D721Med (cell line): Measurements from ENCODE around the gene PRPF39.

Experiments
- DNase-seq: peaks from one replicate; pipeline ENCODE4 v3.0.0; 2011; ENCODE audit warnings: low spot score; ENCODE audit not compliant: insufficient read length
- FAIRE-seq: peaks from 2 replicates; lab custom pipeline; 2011; peaks lifted over from hg19 to GRCh38; lab: Jason Lieb, UNC
- TF ChIP-seq, protein P1 (sequence below): IDR thresholded peaks from 2 replicates; pipeline ENCODE4 v1.5.1; 2012; ENCODE audit warnings: mild to moderate bottlenecking, control low read depth; ENCODE audit not compliant: insufficient read depth; ENCODE audit errors: missing control alignments

Gene PRPF39

DNA sequence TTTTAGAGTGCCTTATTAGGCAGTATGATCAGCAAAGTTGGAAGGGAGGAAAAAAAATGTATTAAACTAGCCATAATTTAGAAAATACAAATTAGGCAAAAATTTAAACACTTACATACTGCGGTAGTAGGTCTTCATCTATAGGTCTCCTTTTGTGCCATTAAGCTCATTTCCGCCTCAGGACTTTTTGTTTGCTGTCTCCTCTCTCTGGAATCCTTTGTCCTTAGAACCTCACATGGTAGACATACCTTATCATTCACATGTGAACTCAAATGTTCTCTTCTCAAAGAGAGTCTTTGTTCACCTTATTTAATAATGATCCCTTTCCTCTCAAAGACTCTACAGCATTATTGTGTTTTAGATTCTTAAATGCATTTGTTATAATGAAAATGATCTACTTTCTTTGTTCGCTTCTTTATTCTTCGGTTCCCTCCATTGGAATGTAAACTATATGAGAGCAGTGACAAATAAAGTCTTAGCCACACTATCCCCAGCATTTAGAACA, 66.5 kb downstream of the PRPF39 start:
- FAIRE-seq (no peak), DNase-seq (no peak)
- TF ChIP-seq, protein P1, sequence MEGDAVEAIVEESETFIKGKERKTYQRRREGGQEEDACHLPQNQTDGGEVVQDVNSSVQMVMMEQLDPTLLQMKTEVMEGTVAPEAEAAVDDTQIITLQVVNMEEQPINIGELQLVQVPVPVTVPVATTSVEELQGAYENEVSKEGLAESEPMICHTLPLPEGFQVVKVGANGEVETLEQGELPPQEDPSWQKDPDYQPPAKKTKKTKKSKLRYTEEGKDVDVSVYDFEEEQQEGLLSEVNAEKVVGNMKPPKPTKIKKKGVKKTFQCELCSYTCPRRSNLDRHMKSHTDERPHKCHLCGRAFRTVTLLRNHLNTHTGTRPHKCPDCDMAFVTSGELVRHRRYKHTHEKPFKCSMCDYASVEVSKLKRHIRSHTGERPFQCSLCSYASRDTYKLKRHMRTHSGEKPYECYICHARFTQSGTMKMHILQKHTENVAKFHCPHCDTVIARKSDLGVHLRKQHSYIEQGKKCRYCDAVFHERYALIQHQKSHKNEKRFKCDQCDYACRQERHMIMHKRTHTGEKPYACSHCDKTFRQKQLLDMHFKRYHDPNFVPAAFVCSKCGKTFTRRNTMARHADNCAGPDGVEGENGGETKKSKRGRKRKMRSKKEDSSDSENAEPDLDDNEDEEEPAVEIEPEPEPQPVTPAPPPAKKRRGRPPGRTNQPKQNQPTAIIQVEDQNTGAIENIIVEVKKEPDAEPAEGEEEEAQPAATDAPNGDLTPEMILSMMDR, result no peak

DNA sequence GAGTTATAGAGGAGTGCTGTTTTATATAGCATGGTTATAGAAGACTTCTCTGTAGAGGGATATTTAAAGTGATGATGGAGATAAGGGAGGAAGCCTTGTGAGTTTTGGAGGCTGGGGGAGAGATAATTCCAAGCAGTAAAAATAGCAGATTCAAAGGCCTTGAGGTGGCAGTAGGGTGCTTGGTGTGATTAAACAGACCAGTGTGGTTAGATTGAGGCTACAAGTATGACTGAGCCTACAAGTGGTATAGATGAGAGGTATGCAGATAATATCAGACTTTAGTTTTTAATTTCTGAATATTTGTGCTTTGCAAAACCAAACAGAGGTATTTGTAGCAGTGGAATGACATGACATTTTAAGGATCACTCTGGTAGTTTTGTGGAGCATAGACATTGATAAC, 72.2 kb downstream of the PRPF39 start:
- DNase-seq, result no peak
- TF ChIP-seq, protein P1, result peak; percentile 1
- no peak for FAIRE-seq
